ENCODE measurements around the gene ANKRD40CL. TPM values are rescaled to one million over a fixed set of nuclear protein-coding genes. Genes with fewer than 3 reads are reported as not detected.

ANKRD40CL gene
- total RNA-seq, 1 experiment from 2014 or later, result not detected

GRCh38 chr17:50793007-50793406 lies 25.7 kb upstream of the ANKRD40CL start:
- H3K56ac ChIP-seq (ENCODE audit: insufficient read length, low read depth, low read length), result no peak overlapping the region
- H3K23me2 ChIP-seq (ENCODE audit: insufficient read length, low read depth, low read length, poor library complexity, severe bottlenecking), result no peaks in the 10 kb centered on the region
- H2AFZ ChIP-seq (ENCODE audit: low read length), result no peak overlapping the region
- H3K27me3 Mint-ChIP-seq (ENCODE audit: low read depth), result no peaks in the 10 kb centered on the region
- H3K9ac ChIP-seq (ENCODE audit: extremely low read depth, insufficient read length, low read length), result no peak overlapping the region
- H3K18ac ChIP-seq (ENCODE audit: insufficient read length, low read depth, low read length), result no peak overlapping the region
- no peak overlapping the region for H2BK20ac ChIP-seq (ENCODE audit: low read depth, low read length, poor library complexity, severe bottlenecking)
- no peak overlapping the region for H3K23ac ChIP-seq (ENCODE audit: insufficient read length, low read depth, low read length)
- H2AK5ac ChIP-seq (ENCODE audit: insufficient read length, low read length), result no peak overlapping the region
- H3K79me2 ChIP-seq (ENCODE audit: insufficient read depth, low read length), result no peaks in the 10 kb centered on the region
- 0 out of 2 replicates have a peak, but pooled peaks cover 4% of the 10 kb centered on the region for H3K4me1 ChIP-seq (ENCODE audit: insufficient read depth, low read length)
- no peak overlapping the region for H3T11ph ChIP-seq (ENCODE audit: low read length)
- H3K27ac Mint-ChIP-seq, result no peak overlapping the region; a peak in 1 of 7 replicates
- no peak for DNase-seq
- H3K9me3 ChIP-seq (ENCODE audit: control insufficient read depth, low read depth, low read length), result no peaks in the 10 kb centered on the region
- no peak overlapping the region for H4K5ac ChIP-seq (ENCODE audit: insufficient read length, low read depth, low read length)
- H4K20me1 ChIP-seq (ENCODE audit: control insufficient read depth, insufficient read depth, insufficient read length), result no peaks in the 10 kb centered on the region
- no peak overlapping the region for H3K4ac ChIP-seq (ENCODE audit: low read depth, low read length)
- H3K4me3 Mint-ChIP-seq, result no peak overlapping the region
- H3K4me1 Mint-ChIP-seq, result peaks cover 11 to 18% of the 10 kb centered on the region in 2 experiments
- no peak overlapping the region for H3K27ac ChIP-seq (ENCODE audit: insufficient read length, low read depth, low read length)
- no peak for TF ChIP-seq CTCF (conservative IDR thresholded peaks at IDR 0.05)
- H3K4me2 ChIP-seq (ENCODE audit: insufficient read depth, insufficient read length, low read length), result no peak overlapping the region
- no peaks in the 10 kb centered on the region for H3K79me1 ChIP-seq (ENCODE audit: insufficient read depth, low read depth, low read length, poor library complexity, severe bottlenecking)
- no peak overlapping the region for H4K91ac ChIP-seq (ENCODE audit: insufficient read length, low read depth, low read length)
- H3K36me3 Mint-ChIP-seq (ENCODE audit: insufficient read depth in 1 of 3, low read depth in 3 of 3), result no peaks in the 10 kb centered on the region
- H3K9me3 Mint-ChIP-seq, result no peaks in the 10 kb centered on the region
- no peak overlapping the region for H4K8ac ChIP-seq (replicated peaks; ENCODE audit: insufficient read length, low read depth, low read length)
- no peak overlapping the region for H2BK12ac ChIP-seq (ENCODE audit: insufficient read length, low read depth, low read length)
- no CpG with 5 or more reads among the region's 8 CpGs for WGBS (ENCODE audit: extremely low coverage, insufficient read length, low lambda C conversion rate)
- H2BK5ac ChIP-seq (ENCODE audit: insufficient read length, low read length), result no peak overlapping the region
- no peak overlapping the region for H2BK120ac ChIP-seq (ENCODE audit: low read depth, low read length, poor library complexity, severe bottlenecking)
- no peak overlapping the region; the same call in 1 of the 2 replicates for H3K14ac ChIP-seq (ENCODE audit: insufficient read depth, low read length)
- H3K27me3 ChIP-seq (ENCODE audit: insufficient read depth, low read length), result no peaks in the 10 kb centered on the region
- H2BK15ac ChIP-seq (ENCODE audit: low read depth, low read length), result no peak overlapping the region

Data from H9 (cell line).